Neural progenitor cell (in vitro differentiated cells): ENCODE measurements around the gene ALK.

Experiments used
- CTCF ChIP-seq: fragments of 200-600 bp; sonication (generic); IDR thresholded peaks from 2 replicates; pipeline ENCODE4 v1.5.1; 2017; ENCODE audit warnings: antibody characterized with exemption, mild to moderate bottlenecking
- EZH2 ChIP-seq: fragments of 200-600 bp; sonication (generic); IDR thresholded peaks from 2 replicates; pipeline ENCODE4 v1.6.1; 2017; ENCODE audit warnings: antibody characterized with exemption, mild to moderate bottlenecking, moderate library complexity
- EZH2phosphoT487 ChIP-seq: fragments of 200-600 bp; sonication (generic); IDR thresholded peaks from 2 replicates; pipeline ENCODE4 v1.6.1; 2017; ENCODE audit warnings: antibody characterized with exemption

- TF ChIP-seq CTCF, result no peak
- TF ChIP-seq EZH2, result no peak
- no peak for TF ChIP-seq EZH2phosphoT487
These were observed 733.5 kb downstream of the ALK start for GRCh38 chr2:29187926-29188325.
